SU-DHL-6 (cell line): ENCODE data around the gene PPIG.

Experiments used
- H2AFZ ChIP-seq: fragments of 200-600 bp; sonication (generic); 2 replicates; pipeline ENCODE4 v1.6.1; 2014; ENCODE audit warnings: low read depth, mild to moderate bottlenecking, moderate library complexity, mixed read lengths, antibody characterized with exemption, low read length; ENCODE audit not compliant: severe bottlenecking
- H3F3A ChIP-seq: fragments of 200-600 bp; shearing (Covaris generic); 2 replicates; pipeline ENCODE4 v1.6.0; 2016; ENCODE audit warnings: antibody characterized with exemption, mild to moderate bottlenecking; ENCODE audit not compliant: insufficient read depth
- H3K27ac ChIP-seq: fragments of 200-600 bp; sonication (generic); 2 replicates; pipeline ENCODE4 v1.5.1; 2016; ENCODE audit warnings: low read depth, mild to moderate bottlenecking, low read length, moderate library complexity, mixed read lengths
- H3K27me3 ChIP-seq: fragments of 200-600 bp; sonication (generic), shearing (Covaris generic); 2 replicates; pipeline ENCODE4 v1.6.0; 2014; ENCODE audit warnings: mild to moderate bottlenecking, low read length
- H3K36me3 ChIP-seq: fragments of 200-600 bp; sonication (generic); 2 replicates; pipeline ENCODE4 v1.6.1; 2014; ENCODE audit warnings: mild to moderate bottlenecking, low read length, mixed read lengths
- H3K4me2 ChIP-seq: fragments of 300-600, 200-600 bp; shearing (Covaris generic), sonication (generic); 2 replicates; pipeline ENCODE4 v1.6.0; 2014; ENCODE audit warnings: low read length, low read depth, mild to moderate bottlenecking; ENCODE audit not compliant: poor library complexity, severe bottlenecking
- H3K4me3 ChIP-seq: fragments of 200-600 bp; sonication (generic); 2 replicates; pipeline ENCODE4 v1.5.1; 2014; ENCODE audit warnings: antibody characterized with exemption, low read length, mild to moderate bottlenecking, mixed read lengths; ENCODE audit not compliant: insufficient read depth, poor library complexity, severe bottlenecking
- H3K79me2 ChIP-seq: fragments of 200-600 bp; sonication (generic); 2 replicates; pipeline ENCODE4 v1.6.1; 2014; ENCODE audit warnings: mild to moderate bottlenecking, low read length, moderate library complexity; ENCODE audit not compliant: insufficient read depth
- H3K9ac ChIP-seq: fragments of 200-600 bp; sonication (generic); 2 replicates; pipeline ENCODE4 v1.7.0; 2014; ENCODE audit warnings: mild to moderate bottlenecking, low read length
- H3K9me2 ChIP-seq: fragments of 200-600 bp; sonication (generic); replicated peaks from 2 replicates; pipeline ENCODE4 v1.6.1; 2014; ENCODE audit warnings: low read length; ENCODE audit not compliant: insufficient read depth
- H3K9me3 ChIP-seq: fragments of 200-600 bp; sonication (generic); 2 replicates; pipeline ENCODE4 v1.6.1; 2014; ENCODE audit warnings: low read length, mixed read lengths; ENCODE audit not compliant: insufficient read depth
- H4K20me1 ChIP-seq: fragments of 200-600 bp; sonication (generic); 2 replicates; pipeline ENCODE4 v1.6.1; 2014; ENCODE audit warnings: low read depth, mild to moderate bottlenecking, antibody characterized with exemption, low read length, moderate library complexity, mixed read lengths
- CTCF ChIP-seq: fragments of 200-600 bp; sonication (generic); IDR thresholded peaks from one replicate; pipeline ENCODE4 v1.5.1; 2017; ENCODE audit warnings: antibody characterized with exemption, mild to moderate bottlenecking, low read length, moderate library complexity; ENCODE audit not compliant: insufficient read depth, poor library complexity, severe bottlenecking
- EZH2phosphoT487 ChIP-seq: fragments of 200-600 bp; sonication (generic), shearing (Covaris generic); conservative IDR thresholded peaks from 2 replicates; pipeline ENCODE4 v1.6.1; 2018; ENCODE audit warnings: mild to moderate bottlenecking, antibody characterized with exemption, low read length, moderate library complexity, mixed read lengths

Gene PPIG

DNA sequence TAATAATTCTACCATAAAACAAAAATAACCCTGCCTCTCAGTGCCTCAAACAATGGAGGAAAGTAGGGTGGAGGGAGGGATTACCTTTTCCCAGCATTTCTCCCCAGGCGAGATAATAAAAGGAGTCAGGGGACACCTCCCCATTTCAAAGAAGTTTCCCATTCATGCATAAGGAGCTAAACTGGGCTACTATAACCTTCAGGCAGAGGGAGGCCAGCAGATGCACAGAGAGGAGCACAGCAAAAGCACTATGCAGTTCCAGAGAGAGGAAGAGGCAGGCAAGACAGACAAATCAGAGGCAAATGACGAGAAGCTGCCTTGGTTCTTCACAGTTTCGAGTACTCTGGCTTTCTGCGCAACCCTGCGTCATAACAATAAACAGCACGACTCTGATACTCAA is 92.7 kb downstream of the PPIG start:
- Histone ChIP-seq H3K27ac (no peak overlapping the region), H3K27me3 (no peaks in the 10 kb centered on the region), H2AFZ (no peak overlapping the region), H3K9me2 (no peaks in the 10 kb centered on the region), H3F3A (no peaks in the 10 kb centered on the region), H4K20me1 (no peaks in the 10 kb centered on the region), H3K79me2 (no peaks in the 10 kb centered on the region), H3K9ac (no peak overlapping the region), H3K4me3 (no peak overlapping the region), H3K4me2 (no peak overlapping the region), H3K36me3 (no peaks in the 10 kb centered on the region), H3K9me3 (no peaks in the 10 kb centered on the region)
- TF ChIP-seq EZH2phosphoT487 (no peak), CTCF (no peak)

DNA sequence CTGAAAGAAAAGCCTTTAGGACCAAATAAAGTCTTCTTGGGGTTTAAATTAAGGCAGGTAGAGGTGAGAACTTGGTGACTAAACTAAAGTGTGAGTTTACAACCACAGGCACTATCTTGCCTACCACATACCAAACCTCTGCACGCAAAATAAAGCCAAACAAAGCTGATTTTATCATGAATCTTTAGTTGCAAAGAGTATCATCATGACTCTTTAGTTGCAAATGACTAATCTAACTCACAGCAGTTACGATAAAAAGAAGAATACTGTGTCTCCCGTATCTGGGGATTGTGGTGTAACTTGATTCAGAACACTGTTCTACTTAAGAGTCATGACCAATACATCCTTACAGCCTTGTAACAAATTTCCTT is 98.9 kb downstream of the PPIG start:
- H4K20me1 ChIP-seq: no peaks in the 10 kb centered on the region
- no peak overlapping the region for H3K27ac ChIP-seq
- H3K27me3 ChIP-seq: no peaks in the 10 kb centered on the region
- no peak overlapping the region for H3K9ac ChIP-seq
- TF ChIP-seq EZH2phosphoT487: no peak
- TF ChIP-seq CTCF: no peak
- no peaks in the 10 kb centered on the region for H3K9me3 ChIP-seq
- no peak overlapping the region for H3K4me2 ChIP-seq
- no peaks in the 10 kb centered on the region for H3K79me2 ChIP-seq
- no peaks in the 10 kb centered on the region for H3F3A ChIP-seq
- no peak overlapping the region for H3K4me3 ChIP-seq
- no peak overlapping the region for H2AFZ ChIP-seq
- no peaks in the 10 kb centered on the region for H3K36me3 ChIP-seq
- no peaks in the 10 kb centered on the region for H3K9me2 ChIP-seq

GRCh38 chr2:169683425-169684134 is 99.4 kb downstream of the PPIG start:
- no peaks in the 10 kb centered on the region for H3K36me3 ChIP-seq
- TF ChIP-seq CTCF (no peak), EZH2phosphoT487 (no peak)
- H2AFZ ChIP-seq: no peak overlapping the region
- no peak overlapping the region for H3K9ac ChIP-seq
- no peaks in the 10 kb centered on the region for H3K79me2 ChIP-seq
- H3F3A ChIP-seq: no peaks in the 10 kb centered on the region
- no peak overlapping the region for H3K4me3 ChIP-seq
- no peaks in the 10 kb centered on the region for H3K27me3 ChIP-seq
- no peaks in the 10 kb centered on the region for H3K9me3 ChIP-seq
- no peaks in the 10 kb centered on the region for H4K20me1 ChIP-seq
- no peak overlapping the region for H3K27ac ChIP-seq
- no peak overlapping the region for H3K4me2 ChIP-seq
- H3K9me2 ChIP-seq: no peaks in the 10 kb centered on the region
